Natural killer cell (primary cell): ENCODE measurements around the gene FBXO46. TPM values are rescaled to one million over a fixed set of nuclear protein-coding genes. Genes with fewer than 3 reads are reported as not detected.

Experiments
- ATAC-seq, 3 donors: fragments of 150-1000 bp in 2 of 3; fragments of 200-7000 bp in 1 of 3; cut with Tn5 transposase; 1 replicate in 1 of 3; 2 replicates in 2 of 3; pipeline ENCODE4 v1.10.0; 2021; ENCODE audit warnings: mild to moderate bottlenecking in 2 of 3, moderate library complexity in 2 of 3
- DNase-seq, 2 donors: peaks; one replicate each; pipeline versions ENCODE4 v3.0.0 to v3.0.0-alpha.2; 2013 to 2021; ENCODE audit warnings: mixed read lengths in 1 of 2
- H3K27ac ChIP-seq: one replicate; pipeline ENCODE4 v1.5.1; 2013; ENCODE audit warnings: mild to moderate bottlenecking, low read length
- H3K27me3 ChIP-seq: one replicate; pipeline ENCODE4 v1.6.1; 2013; ENCODE audit warnings: low read length; ENCODE audit not compliant: control insufficient read depth, insufficient read depth
- H3K36me3 ChIP-seq: one replicate; pipeline ENCODE4 v1.6.1; 2013; ENCODE audit warnings: low read length; ENCODE audit not compliant: control insufficient read depth, insufficient read depth
- H3K4me1 ChIP-seq: one replicate; pipeline ENCODE4 v1.6.1; 2013; ENCODE audit warnings: low read length; ENCODE audit not compliant: control insufficient read depth, insufficient read depth
- H3K4me3 ChIP-seq: one replicate; pipeline ENCODE4 v1.5.1; 2013; ENCODE audit warnings: low read length
- H3K9me3 ChIP-seq: one replicate; pipeline ENCODE4 v1.6.1; 2013; ENCODE audit warnings: low read length; ENCODE audit not compliant: control insufficient read depth, insufficient read depth
- H3K27ac Mint-ChIP-seq, 2 donors: one replicate each; pipeline ENCODE4 v1.8.0; 2022; ENCODE audit warnings: mild to moderate bottlenecking in 2 of 2, mixed read lengths in 2 of 2, moderate library complexity in 1 of 2
- H3K27me3 Mint-ChIP-seq, 2 donors: one replicate each; pipeline ENCODE4 v1.8.0; 2022; ENCODE audit warnings: low read depth in 2 of 2, mixed read lengths in 2 of 2
- H3K36me3 Mint-ChIP-seq: one replicate; pipeline ENCODE4 v1.8.0; 2022; ENCODE audit warnings: mixed read lengths
- H3K4me1 Mint-ChIP-seq, 2 donors: one replicate each; pipeline ENCODE4 v1.8.0; 2022; ENCODE audit warnings: mixed read lengths in 2 of 2
- H3K4me3 Mint-ChIP-seq: one replicate; pipeline ENCODE4 v1.8.0; 2022; ENCODE audit warnings: mild to moderate bottlenecking, moderate library complexity, mixed read lengths
- H3K9me3 Mint-ChIP-seq, 2 donors: one replicate each; pipeline ENCODE4 v1.8.0; 2022; ENCODE audit warnings: mixed read lengths in 2 of 2
- WGBS: methylation state at CpG from one replicate; pipeline ENCODE4 v1.1.7; 2013; ENCODE audit warnings: missing lambda C conversion rate; ENCODE audit not compliant: insufficient coverage; 5-methylcytosine and 5-hydroxymethylcytosine counted together
- intact Hi-C: fragments of 100-400 bp; cut with micrococcal nuclease; formaldehyde crosslinking; loops from one replicate; pipeline ENCODE4 v1.14.2; 2022
- total RNA-seq, 4 donors: library from RNA; stranded (reverse); fragments of 120-200 nt in 1 of 4; gene quantifications; one replicate each; pipeline versions ENCODE4 v1.2.3 to v1.2.4, GENCODE V29; 2013 to 2022
- TF ChIP-seq, protein P1 (sequence below): fragments of 200-600 bp; IDR thresholded peaks from one replicate; pipeline ENCODE4 v1.8.0; 2022; ENCODE audit warnings: antibody characterized with exemption

Gene FBXO46
- total RNA-seq, 3 donors from 2014 or later (not counting 1 experiment from before 2014, with no cell fraction given): 24.8 to 35.7 (median 31.1) TPM

DNA sequence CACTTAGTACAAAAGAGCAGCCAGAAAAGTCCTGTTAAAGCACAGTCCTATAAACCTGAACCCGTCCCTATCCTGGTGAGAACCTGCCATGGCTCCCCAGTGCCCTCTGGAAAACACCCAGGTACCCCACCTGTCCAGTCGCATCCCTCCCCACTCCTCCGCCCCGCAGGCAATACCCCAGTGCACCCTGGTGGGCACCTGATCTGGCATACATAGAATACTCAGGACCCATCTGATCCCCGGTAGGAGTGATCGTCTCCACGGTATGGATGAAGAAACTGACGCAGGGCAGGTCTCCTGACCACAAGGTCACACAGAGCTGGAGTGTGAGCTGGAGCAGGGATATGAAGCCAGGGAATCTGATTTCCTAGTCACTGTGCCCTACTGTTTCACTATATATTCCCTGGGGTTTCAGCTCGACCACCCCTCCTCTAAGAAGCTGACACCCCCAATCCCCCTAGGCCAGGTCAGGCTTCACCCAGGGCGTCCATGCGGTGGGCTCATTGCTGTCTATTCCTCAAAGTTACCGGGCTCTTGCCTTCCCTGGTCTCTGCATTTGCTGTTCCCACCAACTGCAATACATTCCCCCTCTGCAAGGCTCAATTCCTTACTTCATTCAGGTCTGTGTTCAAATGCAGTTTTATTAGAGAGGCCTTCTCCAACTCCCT is 12.6 kb downstream of the FBXO46 start:
- Mint-ChIP-seq H3K9me3 (no peaks in the 10 kb centered on the region), H3K36me3 (no peaks in the 10 kb centered on the region), H3K27me3 (no peaks in the 10 kb centered on the region), H3K27ac (peak overlapping the region; percentile 90 to 93), H3K4me3 (peak overlapping the region; percentile 98), H3K4me1 (peaks cover 25 to 35% of the 10 kb centered on the region in 2 donors)
- peak overlapping the region; percentile 63 for H3K4me3 ChIP-seq
- intact Hi-C loops: loop anchor here (1.0 kb wide), 3 partner anchors 12 to 211 kb away; partner anchors contain the start of genes FBXO46, QPCTL and VASP
- H3K9me3 ChIP-seq: no peaks in the 10 kb centered on the region
- no peaks in the 10 kb centered on the region for H3K27me3 ChIP-seq
- no peak for ATAC-seq
- peaks cover 9% of the 10 kb centered on the region for H3K36me3 ChIP-seq
- peak in 1 of 2 donors; percentile 21 for DNase-seq
- H3K4me1 ChIP-seq: peaks cover 18% of the 10 kb centered on the region
- WGBS: 78% methylated on average over 12 of the region's 12 CpGs
- peak overlapping the region; percentile 96 for H3K27ac ChIP-seq
- TF ChIP-seq, protein P1, sequence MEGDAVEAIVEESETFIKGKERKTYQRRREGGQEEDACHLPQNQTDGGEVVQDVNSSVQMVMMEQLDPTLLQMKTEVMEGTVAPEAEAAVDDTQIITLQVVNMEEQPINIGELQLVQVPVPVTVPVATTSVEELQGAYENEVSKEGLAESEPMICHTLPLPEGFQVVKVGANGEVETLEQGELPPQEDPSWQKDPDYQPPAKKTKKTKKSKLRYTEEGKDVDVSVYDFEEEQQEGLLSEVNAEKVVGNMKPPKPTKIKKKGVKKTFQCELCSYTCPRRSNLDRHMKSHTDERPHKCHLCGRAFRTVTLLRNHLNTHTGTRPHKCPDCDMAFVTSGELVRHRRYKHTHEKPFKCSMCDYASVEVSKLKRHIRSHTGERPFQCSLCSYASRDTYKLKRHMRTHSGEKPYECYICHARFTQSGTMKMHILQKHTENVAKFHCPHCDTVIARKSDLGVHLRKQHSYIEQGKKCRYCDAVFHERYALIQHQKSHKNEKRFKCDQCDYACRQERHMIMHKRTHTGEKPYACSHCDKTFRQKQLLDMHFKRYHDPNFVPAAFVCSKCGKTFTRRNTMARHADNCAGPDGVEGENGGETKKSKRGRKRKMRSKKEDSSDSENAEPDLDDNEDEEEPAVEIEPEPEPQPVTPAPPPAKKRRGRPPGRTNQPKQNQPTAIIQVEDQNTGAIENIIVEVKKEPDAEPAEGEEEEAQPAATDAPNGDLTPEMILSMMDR: no peak

DNA sequence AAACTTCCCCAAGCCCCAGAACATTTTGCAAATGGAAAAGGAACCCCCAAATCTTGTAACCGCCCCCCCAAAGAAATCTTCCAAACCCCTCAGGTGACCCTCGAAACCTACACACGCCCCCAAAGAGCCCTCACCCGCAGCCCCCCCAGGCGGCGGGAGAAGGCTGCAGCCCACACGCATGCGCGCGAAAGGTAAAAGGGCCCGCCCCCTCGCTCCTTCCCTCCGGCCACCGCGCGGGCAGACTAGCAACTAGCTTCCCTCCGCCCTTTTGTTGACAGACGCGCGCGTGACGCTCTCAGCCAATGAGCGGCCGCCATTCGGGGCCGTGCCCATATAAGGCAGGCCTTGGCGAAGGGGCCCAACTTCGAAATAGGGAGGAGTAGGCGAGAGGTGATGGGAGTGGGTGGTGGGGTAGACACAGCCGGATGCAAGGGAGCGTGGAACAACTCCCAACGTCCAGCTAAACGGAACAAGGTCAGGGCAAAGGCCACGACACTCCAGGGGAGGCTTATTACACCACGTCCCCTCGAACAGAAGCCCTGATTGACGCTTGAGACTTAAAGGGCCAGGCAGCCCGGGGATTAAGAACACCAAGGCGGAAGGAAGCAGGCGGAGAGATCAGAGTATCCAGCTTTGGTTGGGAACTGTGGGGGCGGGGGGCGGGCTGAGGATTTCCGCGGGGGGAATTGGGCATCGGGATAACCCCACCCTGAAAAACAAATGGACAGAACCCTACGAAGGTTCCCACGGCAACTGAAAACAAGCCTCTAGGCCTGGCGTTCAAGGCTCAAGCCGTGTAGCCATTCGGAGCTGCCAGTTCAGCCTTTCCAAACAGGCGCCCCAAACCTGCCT is 13.3 kb downstream of the FBXO46 start:
- peak overlapping the region; percentile 98 for H3K4me3 Mint-ChIP-seq

DNA sequence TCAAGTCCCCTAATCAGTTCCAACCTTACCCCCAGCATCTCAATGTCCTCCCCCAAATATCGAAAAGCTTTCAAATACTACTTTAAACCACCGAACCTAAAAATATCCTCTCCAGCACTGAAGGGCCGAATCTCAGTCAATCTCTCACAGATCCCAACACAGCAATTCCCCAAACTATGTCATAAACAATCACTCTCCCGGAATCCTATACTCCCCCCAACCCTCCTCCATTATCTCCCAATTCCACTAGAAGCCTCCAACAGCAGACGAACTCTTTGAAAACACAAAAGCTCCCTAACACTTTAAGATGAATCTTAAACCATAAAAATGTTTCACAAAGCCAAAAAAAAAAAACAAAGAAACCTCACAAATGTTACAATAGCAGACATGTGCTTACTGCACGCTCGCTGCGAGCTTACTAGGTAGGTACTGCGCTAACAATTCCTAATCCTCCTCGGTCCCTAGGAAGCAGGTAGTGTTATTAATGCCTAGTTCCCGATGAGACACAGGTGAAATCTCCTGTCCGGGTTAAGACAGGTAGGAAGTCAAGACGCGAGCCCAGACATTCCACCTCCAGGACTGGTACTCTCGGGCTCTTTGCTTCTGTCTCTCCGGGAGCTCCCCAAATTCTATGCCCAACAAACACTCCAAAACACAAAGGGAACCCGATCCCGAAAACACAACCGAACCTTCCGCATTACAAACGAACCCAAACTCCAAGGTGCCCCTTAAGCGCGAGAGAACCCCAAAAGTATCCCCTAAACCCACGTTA is 14.2 kb downstream of the FBXO46 start:
- Histone ChIP-seq H3K27me3 (no peaks in the 10 kb centered on the region), H3K36me3 (peaks cover 13% of the 10 kb centered on the region), H3K27ac (peak overlapping the region; percentile 63), H3K4me3 (peak overlapping the region; percentile 63), H3K4me1 (peaks cover 18% of the 10 kb centered on the region), H3K9me3 (no peaks in the 10 kb centered on the region)
- Mint-ChIP-seq H3K4me1 (peaks cover 25 to 35% of the 10 kb centered on the region in 2 donors), H3K27me3 (no peaks in the 10 kb centered on the region), H3K27ac (peak overlapping the region; percentile 90 to 93), H3K4me3 (peak overlapping the region; percentile 98), H3K36me3 (no peaks in the 10 kb centered on the region), H3K9me3 (no peaks in the 10 kb centered on the region)
- DNase-seq: peak in 1 of 2 donors; percentile 57
- ATAC-seq: no peak
- TF ChIP-seq, protein P1: no peak
- intact Hi-C loops: loop anchor here (1.0 kb wide), 3 partner anchors 14 to 209 kb away; partner anchors contain the start of genes FBXO46, QPCTL and VASP
- 5% methylated on average over 24 of the region's 24 CpGs for WGBS

More for the DNA sequence above, 13.3 kb downstream of the FBXO46 start:
- TF ChIP-seq, protein P1: no peak
- Mint-ChIP-seq H3K27ac (peak overlapping the region; percentile 90 to 93), H3K27me3 (no peaks in the 10 kb centered on the region), H3K9me3 (no peaks in the 10 kb centered on the region), H3K4me1 (peaks cover 25 to 35% of the 10 kb centered on the region in 2 donors), H3K36me3 (no peaks in the 10 kb centered on the region)
- H3K9me3 ChIP-seq: no peaks in the 10 kb centered on the region
- DNase-seq (peak; percentile 95 to 98), ATAC-seq (peak; percentile 94 to 99 (median 95))
- peak overlapping the region; percentile 96 for H3K27ac ChIP-seq
- H3K4me1 ChIP-seq: peaks cover 18% of the 10 kb centered on the region
- H3K27me3 ChIP-seq: no peaks in the 10 kb centered on the region
- peak overlapping the region; percentile 63 for H3K4me3 ChIP-seq
- under 1% methylated on average over 51 of the region's 51 CpGs for WGBS
- H3K36me3 ChIP-seq: peaks cover 12% of the 10 kb centered on the region
- intact Hi-C loops: loop anchor here (1.0 kb wide), 3 partner anchors 13 to 210 kb away; partner anchors contain the start of genes FBXO46, QPCTL and VASP
